Anterior cingulate cortex (tissue), 58 donors: ENCODE results near the gene NFKBIZ.
A peak's percentile ranks its signal among the peaks of the same experiment; 100 is the strongest.
"Not testable (repeated sequence)": the region's sequence is repeated elsewhere in the genome, so short reads cannot be mapped to it uniquely, and the experiment has no call there.

Experiments used
- DNase-seq, 58 donors: peaks; one replicate each; lab custom pipeline; 2025; lab: John Stamatoyannopoulos, UW

The NFKBIZ gene

DNA sequence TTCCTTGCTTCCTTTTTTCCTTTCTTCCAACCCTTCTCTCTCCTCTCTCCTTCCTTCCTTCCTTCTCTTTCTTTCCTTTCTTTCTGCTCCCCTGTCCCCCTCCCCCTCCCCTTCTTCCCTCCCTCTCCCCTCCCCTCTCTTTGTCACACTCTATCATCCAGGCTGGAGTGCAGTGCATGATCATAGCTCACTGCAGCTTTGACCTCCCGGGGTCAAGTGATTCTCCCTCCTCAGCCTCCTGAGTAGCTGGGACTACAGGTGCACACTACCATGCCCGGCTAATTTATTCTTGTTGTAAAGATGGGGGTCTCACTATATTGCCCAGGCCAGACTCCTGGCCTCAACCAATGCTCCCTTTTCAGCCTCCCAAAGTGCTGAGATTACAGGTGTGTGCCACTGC lies 18.7 kb downstream of the NFKBIZ start:
- no peak for DNase-seq

DNA sequence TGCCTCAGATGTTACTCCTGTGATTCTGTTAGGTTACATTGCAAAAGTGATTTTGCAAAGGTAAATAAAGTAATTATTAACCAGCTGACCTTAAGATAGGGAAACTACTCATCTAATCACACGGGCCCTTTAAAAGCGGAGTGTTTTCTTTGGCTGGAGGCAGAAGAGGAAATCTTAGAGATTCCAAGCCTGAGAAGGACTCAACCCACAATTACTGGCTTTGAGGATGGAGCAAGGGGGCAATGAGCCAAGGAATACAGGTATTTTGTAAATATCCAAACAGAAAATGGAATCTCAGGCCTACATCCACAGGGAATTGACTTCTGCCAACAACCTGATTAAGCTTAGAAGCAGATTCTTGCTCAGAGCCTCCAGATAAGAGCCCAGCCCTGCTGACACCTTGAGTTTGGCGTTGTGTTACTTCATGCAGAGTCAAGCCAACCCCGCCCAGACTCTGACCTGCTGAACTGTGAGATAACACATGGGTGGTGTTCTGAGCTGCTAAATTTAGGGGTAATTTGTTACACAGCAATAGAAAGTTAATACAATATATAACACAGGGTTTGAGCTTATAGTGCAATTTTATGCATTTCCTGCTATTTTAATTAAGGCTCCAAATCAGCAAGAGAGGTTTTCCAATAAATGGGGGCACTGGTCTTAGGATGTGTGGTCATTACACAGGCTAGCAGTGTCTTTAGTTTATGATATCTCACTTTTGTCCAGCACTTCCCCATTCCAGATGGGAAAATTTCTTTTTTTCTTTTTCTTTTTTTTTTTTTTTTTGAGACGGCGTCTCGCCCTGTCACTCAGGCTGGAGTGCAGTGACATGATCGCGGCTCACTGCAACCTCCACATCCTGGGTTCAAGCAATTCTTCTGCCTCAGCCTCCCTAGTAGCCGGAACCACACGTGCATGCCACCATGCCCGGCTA lies 19.5 kb downstream of the NFKBIZ start:
- DNase-seq = no peak

DNA sequence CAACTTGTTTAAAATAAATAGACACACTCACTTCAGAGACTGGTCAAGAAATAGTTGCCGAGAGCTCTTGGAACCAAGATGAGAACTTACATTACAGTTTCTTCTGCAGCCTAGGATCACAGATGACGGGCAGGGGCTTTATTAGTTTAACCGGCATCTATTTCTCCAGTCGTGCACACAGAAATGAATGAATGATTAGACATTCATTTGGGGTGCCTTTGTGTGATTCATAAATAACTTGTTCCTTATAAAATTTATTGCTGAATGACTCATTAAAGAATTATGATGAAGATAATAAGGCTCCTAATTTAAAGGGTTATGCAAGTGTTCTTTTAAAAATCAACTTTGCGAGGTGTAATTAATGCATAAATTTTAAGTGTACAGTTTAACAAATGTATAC lies 20.8 kb downstream of the NFKBIZ start:
- DNase-seq = no peak

DNA sequence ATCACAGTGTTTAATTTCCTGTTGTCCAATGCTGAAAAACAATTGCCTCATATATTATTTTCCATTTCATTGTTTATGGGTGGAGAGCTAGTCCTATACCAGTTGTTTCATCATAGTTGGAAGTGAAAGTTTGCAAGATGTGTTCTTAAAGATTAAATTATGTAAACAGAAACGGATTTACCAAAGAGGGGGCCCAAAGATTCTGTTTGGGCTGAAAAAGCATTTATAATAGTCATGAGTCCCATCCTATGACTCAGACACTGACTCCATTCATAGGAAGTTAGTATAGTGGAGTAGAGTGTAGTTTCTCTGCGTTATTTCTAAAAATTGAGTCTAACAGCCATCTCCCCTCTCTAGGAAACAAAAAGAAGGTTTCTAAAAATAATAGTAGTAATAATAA lies 24.3 kb downstream of the NFKBIZ start:
- no peak for DNase-seq

DNA sequence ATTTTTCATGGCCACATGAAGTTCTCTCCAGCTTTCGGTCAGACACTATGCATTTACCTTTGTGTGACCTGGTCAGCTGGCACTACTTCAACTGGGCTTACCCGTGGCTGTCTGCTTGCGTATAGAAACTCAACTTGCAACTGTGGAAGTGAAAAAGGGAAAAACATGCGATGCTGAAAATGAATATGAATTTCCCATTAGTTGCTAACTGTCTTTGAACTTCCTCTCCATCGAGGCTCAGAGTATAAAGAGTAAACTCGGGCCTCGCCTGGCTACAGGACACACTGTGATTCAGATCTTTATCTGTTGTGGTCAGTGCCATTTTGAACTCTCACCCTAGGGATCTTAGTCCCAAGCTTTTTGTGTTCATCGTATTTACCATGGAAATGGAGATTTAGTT lies 26.8 kb downstream of the NFKBIZ start:
- DNase-seq = no peak

DNA sequence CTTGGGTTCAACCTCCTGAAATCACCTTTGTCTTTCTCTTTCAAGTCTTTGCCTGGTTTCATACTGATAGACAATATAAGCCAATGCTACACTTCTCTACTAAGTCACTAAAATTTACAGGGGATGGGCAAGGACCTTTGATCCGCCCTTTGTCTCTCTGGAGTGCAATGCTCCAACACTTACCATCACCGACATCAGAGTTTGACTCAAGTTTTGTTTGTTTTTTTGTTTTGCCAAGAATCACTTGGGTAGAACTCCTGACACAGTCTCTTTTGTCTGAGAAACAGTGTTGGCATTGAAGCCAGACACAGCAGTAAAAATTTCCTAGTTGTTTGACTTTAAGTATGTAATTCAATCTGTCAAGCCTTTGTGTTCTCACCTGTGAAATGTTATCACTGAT lies 29.3 kb downstream of the NFKBIZ start:
- no peak for DNase-seq

DNA sequence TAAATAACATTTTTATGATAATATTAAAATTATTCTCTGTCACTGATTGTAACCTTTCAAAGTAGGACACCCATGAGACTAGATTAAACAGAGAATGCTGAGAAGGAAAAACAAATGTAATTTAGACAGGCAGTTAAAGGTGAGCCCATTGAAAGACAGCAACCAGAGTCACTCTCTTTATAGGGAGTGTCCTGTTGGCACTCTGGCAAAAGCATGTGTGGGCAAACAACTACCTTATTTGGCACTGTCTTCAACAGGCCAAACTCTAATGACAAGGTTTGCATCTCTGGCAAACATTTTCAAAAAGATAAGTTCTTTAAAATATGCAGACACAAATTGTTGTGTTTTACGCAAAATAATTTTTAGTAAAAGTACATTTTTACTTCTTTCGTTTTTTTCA lies 29.8 kb downstream of the NFKBIZ start:
- DNase-seq = no peak

DNA sequence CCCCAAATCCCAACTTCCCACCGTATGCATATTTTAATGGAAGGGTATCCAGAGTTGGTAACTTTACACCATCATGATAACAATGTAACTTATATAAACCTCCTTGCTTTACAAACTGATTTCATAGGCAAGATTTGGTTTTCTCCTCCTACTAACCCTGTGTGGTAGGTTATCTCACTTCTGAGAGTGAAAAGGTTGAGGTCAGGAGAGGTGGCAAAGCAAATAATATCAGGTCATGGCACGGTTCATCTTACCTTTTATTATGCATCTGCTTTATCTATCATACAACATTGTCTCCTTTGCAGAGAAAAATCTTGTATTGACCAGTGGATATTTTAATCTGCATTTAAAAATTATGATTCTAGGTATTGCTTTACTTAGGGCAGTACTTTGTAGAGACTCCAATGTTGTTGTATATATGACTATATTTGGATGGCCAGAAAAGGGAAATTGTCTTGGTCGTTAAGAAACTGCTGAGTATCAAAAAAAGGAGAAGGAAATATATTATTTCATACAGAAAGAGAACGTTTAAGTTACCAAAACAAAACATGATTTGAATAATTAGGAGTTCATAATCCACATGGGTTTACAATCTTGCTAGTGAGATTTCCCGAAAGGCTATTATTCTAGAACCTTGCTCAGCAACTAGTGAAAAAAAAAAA lies 30.4 kb downstream of the NFKBIZ start:
- no peak for DNase-seq

DNA sequence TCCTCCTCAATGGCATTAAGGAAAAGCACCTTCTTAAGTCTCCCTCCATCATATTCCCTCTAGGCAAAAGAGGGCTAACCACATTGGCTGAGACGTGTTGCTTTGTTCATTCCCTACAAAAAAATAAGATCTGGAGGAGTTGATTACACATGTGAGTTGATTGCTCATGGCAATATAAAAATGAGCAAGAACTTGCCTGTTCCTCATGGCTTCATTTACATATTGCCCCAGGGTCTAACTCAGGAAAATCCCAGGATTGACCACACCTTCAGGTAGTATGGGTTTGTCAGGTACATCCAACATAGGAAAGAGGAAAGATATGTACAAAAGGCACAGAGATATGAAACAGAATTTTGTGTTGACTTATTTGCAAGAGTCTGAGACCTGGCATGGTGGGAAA lies 35.5 kb downstream of the NFKBIZ start:
- no peak for DNase-seq

DNA sequence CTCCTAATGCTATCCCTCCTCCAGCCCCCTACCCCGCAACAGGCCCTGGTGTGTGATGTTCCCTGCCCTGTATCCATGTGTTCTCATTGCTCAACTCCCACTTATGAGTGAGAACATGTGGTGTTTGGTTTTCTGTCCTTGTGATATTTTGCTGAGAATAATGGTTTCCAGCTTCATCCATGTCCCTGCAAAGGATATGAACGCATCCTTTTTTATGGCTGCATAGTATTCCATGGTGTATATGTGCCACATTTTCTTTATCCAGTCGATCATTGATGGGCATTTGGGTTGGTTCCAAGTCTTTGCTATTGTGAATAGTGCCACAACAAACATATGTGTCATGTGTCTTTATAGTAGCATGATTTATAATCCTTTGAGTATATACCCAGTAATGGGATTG lies 36.3 kb downstream of the NFKBIZ start:
- not testable (repeated sequence) for DNase-seq

DNA sequence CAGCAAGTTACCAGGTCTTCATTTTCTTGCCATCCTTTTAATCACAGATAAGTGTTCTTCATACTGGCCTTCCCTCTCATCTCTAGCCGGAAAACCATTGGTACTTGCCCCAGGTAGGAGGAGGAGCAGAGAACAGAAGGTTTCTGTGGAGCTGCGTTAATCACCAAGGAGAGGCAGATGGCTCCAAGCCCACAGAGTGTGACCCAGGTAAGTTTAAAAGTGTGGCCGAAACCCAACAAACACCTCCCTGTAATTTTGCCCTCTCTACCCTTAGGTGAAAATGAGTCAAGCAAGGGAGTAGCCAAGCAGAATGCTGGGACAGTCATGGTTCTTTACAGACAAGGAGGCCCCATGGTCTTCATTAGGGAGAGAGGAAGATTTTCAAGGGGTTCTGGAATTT lies 37.3 kb downstream of the NFKBIZ start:
- no peak for DNase-seq

DNA sequence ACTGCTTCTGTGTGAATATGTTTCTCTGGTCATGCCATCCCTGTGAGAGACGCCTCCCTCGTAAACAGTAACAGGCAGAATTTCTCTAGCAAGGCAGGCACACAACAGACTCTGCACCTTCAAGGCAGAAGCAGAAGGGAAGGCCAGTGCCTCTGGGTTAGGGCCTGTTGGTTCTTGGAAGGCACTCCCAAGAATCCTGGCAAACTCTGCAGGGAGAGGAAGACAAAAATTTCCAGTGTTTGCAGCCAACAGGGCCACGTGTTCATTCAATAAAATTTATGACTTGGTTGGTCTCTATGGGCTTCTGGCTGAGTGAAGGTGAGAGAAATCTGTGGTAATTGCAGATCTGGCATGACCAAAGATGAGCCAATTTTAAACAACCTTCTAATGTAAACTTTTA lies 39.3 kb downstream of the NFKBIZ start:
- no peak for DNase-seq

DNA sequence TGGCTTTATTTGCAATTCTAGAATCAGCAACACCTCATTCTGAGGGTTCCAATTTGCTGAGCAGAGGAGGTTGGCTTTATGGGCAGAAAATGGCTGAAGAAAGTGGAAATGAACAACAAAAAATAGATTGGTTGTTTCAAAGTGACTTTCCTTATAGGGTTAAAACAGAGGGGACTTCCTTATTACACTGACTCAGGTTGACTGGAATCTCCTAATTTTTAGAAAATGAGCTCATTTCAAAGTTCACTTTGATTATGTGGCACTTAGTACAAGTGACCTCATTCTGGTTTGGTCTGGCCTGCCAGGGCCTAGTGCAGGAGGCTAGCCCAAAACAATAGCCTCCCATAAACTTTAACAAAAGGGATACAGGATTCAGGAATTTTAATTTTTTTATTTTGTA lies 41.4 kb downstream of the NFKBIZ start:
- DNase-seq = no peak

DNA sequence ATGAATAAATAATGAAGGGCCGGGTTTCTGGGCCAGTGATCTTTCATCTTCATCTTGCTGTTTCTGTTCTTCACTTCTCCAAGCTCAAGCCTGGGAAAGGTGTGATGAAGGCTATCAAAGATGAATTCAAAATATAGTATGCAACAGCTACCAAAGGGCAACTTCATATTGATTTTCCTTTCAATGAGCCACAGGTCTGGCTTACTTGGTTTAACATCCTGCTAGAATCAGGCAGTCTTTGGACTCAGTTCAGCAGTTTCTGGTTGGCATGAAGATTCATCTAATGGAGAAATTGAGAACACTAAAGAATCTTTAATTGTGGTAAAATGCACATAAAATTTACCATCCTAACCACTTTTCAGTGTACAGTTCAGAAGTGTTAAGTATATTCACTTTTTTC lies 43.3 kb downstream of the NFKBIZ start:
- no peak for DNase-seq

DNA sequence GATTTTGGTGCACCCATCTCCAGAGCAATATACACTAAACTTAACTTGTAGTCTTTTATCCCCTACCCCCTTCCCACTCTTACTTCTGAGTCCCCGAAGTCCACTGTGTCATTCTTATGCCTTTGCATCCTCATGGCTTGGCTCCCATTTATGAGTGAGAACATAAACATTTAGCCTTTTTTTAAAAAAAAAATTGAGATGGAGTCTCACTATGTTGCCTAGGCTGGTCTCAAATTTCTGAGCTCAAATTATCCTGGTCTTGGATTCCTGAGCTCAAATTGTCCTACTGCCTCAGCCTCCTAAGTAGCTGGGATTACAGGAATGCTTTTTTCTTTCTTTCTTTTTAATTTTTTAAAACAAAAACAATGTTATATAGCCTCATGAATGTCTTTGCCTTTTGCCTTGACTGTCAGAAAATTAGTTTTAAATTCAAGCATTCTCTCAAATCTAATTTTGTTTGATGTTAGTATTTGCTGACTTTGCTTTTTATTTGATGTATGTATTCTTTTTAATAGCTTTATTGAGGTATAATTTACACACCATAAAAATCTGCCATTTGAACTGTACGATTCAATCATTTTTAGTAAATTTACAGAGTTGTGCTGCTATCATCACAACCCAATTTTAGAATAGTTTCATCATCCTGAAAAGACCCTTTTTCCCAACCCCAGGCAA lies 46.9 kb downstream of the NFKBIZ start:
- DNase-seq = no peak

DNA sequence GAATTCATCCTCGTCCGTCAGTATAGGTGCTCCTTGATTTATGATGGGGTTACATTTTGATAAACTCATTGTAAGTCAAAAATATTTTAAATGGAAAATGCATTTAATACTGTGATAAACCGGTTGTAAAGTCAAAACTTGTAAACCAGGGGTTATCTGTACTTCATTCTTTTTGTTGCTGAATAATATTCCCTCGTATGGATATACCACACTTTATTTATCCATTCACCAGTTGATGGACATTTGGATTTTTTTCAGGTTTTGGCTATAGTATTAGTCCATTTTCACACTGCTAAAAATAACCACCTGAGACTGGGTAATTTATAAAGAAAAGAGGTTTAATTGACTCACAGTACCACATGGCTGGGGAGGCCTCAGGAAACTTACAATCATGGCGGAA lies 47.7 kb downstream of the NFKBIZ start:
- no peak for DNase-seq

DNA sequence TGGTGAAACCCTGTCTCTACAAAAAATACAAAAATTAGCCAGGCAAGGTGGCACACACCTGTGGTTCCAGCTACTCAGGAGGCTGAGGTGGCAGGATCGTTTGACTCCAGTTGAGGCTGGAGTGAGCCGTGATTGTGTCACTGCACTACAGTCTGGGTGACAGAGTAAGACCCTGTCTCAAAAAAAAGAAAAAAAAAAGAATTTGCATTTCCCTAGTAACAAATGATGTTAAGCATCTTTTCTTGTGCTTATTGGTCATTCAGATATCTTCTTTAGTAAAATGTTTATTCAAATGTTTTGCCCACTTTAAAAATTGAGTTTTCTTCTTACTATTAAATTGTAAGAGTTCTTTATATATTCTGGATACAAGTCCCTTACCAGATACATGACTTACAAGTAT lies 48.7 kb downstream of the NFKBIZ start:
- DNase-seq = no peak

DNA sequence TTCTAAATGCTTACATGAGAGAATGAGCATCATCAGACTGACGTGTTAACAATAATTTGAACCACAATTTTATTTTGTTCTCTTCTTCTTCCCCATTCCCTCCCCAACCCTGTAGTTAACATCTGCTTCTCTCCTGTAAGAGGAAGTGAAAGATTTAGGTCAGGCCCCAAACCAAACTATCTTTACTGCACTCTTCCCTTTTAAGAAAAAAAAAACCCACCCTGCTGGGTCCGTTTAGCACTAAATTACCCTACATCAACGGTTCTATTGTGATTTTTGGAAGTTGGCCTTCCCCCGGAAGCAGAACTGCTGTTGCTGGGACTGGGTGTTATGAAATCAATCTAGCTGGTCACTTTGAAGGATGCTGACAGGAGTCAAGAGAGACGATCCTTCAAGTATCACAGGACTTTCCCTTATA lies 49.4 kb downstream of the NFKBIZ start:
- peak in 13 of 58 donors; percentile 0 to 36 (median 2) for DNase-seq

DNA sequence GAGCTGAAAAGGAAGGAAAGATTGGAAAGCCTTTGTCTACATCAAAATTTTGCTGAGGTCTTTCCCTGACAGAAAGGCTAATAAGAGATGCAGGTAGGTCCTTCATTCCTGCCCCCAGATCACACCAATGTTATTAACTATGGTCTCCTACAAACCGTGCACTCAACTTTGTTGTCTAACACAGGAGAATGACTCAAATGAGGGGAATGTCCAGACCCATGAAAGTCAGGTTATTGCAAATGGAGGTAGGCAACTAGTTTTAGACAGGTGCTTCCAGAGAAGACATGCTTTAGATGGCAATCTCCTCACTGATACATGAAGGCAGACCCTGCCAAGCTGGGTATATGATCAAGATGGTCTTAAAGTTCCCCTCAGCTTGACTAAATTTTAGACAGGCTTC lies 51.0 kb downstream of the NFKBIZ start:
- DNase-seq = no peak

DNA sequence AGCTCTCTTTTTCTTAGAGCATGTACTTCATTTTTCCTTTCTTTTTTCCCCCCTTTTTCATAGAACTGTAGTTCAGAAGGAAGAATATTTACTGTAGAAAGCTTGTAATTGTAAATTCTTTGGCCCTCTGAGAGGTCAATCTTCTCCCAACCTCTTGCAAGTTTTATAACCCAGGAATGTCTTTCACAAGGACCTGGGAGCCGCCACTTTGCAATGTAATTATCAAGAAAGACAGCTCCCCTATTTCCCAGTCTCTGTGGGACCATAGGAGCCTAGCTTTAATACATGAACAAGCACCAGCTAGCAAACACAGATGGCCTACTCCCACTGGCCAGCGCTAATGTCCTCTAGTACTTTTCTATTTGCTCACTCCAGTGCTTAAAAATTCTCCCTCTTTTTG lies 51.4 kb downstream of the NFKBIZ start:
- DNase-seq = no peak

DNA sequence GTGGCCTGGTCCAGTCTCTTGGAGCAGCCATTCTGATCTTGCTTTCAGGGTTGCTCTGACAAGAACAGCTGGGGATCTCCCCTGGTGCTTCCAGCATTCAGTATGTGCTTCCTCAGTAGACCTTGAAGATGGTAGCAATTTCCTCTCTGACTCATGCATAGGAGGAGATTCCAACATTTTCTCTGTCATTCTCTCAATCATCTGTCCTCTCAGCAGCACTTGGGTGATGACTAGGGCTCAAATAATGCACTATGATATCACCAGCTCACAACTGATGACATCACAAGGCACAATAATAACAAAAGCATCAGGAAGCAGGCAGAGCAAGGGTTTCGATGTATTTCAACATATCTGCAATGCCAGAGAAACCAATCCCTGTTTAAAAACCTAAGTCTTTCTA lies 52.7 kb downstream of the NFKBIZ start:
- no peak for DNase-seq
